Stimulated activated CD8-positive, alpha-beta memory T cell treated with anti-CD3 and anti-CD28 coated beads, Interleukin-4, amount 100 ng/mL, for 1 hour (primary cell): ENCODE results near the gene MAGEA12.
"Not testable (repeated sequence)": the region's sequence is repeated elsewhere in the genome, so short reads cannot be mapped to it uniquely, and the experiment has no call there.

Experiments used
- DNase-seq, 2 donors: peaks; one replicate each; pipeline ENCODE4 v3.0.0-alpha.2; 2020; ENCODE audit warnings: low read depth in 2 of 2, low spot score in 1 of 2

Gene MAGEA12, protein sequence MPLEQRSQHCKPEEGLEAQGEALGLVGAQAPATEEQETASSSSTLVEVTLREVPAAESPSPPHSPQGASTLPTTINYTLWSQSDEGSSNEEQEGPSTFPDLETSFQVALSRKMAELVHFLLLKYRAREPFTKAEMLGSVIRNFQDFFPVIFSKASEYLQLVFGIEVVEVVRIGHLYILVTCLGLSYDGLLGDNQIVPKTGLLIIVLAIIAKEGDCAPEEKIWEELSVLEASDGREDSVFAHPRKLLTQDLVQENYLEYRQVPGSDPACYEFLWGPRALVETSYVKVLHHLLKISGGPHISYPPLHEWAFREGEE

DNA sequence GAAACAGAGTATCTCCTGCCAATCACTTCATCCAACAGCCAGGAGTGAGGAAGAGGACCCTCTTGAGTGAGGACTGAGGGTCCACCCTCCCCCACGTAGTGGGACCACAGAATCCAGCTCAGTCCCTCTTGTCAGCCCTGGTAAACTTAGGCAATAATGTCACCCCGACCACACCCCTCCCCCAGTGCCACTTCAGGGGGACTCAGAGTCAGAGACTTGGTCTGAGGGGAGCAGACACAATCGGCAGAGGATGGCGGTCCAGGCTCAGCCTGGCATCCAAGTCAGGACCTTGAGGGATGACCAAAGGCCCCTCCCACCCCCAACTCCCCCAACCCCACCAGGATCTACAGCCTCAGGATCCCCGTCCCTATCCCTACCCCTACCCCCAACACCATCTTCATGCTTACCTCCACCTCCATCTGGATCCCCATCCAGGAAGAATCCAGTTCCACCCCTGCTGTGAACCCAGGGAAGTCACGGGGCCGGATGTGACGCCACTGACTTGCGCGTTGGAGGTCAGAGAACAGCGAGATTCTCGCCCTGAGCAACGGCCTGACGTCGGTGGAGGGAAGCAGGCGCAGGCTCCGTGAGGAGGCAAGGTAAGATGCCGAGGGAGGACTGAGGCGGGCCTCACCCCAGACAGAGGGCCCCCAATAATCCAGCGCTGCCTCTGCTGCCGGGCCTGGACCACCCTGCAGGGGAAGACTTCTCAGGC is at the start of gene MAGEA12, which contains the start of gene CSAG1:
MAGEA12 (plus strand) TSS at position 497 of the 715 bp plus-strand sequence. CDS start 2,405 bp downstream, outside the sequence.
CSAG1 (minus strand) TSS at position 461 of the 715 bp plus-strand sequence. CDS start 1,261 bp downstream, outside the sequence.
- DNase-seq = no peak

DNA sequence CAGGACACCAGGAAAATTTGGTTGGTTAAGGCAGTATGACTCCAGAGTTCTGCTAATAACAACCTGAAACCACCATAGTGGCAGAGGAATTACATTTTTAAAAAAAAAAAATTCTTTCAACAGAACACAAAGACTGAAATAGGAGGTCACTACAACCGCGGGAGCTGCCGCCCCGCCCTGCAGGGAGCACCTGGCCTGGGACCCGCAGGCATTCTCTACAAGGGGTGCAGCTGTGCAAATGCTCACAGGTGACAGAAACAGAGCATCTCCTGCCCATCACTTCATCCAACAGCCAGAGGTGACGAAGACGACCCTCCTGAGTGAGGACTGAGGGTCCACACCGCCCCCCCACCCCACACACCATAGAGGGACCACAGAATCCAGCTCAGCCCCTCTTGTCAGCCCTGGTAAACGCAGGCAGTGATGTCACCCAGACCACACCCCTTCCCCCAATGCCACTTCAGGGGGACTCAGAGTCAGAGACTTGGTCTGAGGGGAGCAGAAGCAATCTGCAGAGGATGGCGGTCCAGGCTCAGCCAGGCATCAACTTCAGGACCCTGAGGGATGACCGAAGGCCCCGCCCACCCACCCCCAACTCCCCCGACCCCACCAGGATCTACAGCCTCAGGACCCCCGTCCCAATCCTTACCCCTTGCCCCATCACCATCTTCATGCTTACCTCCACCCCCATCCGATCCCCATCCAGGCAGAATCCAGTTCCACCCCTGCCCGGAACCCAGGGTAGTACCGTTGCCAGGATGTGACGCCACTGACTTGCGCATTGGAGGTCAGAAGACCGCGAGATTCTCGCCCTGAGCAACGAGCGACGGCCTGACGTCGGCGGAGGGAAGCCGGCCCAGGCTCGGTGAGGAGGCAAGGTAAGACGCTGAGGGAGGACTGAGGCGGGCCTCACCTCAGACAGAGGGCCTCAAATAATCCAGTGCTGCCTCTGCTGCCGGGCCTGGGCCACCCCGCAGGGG is 35.3 kb upstream of the MAGEA12 start, which contains the start of gene MAGEA3:
MAGEA3 (plus strand) TSS at position 843 of the 980 bp plus-strand sequence. CDS start 2,039 bp downstream, outside the sequence.
- DNase-seq = not testable (repeated sequence)

DNA sequence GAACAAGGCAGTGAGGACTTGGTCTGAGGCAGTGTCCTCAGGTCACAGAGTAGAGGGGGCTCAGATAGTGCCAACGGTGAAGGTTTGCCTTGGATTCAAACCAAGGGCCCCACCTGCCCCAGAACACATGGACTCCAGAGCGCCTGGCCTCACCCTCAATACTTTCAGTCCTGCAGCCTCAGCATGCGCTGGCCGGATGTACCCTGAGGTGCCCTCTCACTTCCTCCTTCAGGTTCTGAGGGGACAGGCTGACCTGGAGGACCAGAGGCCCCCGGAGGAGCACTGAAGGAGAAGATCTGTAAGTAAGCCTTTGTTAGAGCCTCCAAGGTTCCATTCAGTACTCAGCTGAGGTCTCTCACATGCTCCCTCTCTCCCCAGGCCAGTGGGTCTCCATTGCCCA is 33.2 kb upstream of the MAGEA12 start:
- not testable (repeated sequence) for DNase-seq

DNA sequence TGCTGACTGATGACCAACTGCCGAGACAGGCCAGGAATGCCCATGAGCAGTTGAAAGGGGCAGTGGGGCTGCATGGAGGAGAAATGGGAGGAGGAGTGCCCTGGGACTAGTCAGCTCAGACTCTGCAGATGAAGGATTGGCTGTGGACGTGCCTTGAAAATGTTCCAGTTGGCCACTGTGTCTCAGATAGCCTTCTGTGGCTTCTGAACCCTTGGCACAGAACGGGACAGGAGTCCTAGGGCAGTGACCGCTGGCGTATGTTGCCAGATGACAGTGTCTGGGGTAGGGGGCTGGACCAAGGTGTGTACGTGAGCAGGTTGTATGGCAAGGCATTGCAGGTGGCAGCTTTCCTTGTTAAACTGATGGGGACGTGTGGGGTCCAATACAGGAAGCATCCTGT is 27.1 kb upstream of the MAGEA12 start:
- DNase-seq = not testable (repeated sequence)

DNA sequence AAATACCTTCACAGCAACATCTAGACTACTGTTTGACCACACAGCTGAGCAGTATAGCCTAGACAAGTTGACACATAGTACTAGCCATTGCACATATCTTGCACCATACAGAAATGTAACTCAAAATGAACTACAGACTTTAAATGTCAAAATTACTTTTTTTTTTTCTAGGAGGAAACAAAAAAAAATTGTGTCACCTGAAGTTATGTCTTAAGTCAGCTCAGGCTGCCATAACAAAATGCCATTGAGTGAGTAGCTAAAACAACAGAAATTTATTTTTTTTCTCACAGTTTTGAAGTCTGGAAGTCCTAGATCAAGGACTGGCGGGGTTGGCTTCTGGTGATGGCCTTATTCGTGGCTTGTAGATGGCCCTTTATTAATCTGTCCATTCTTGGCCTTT is 24.4 kb upstream of the MAGEA12 start, which contains the start of gene CSAG2:
CSAG2 (minus strand) TSS at position 101 of the 400 bp plus-strand sequence. CDS start 161 bp downstream, outside the sequence.
- DNase-seq = not testable (repeated sequence)

DNA sequence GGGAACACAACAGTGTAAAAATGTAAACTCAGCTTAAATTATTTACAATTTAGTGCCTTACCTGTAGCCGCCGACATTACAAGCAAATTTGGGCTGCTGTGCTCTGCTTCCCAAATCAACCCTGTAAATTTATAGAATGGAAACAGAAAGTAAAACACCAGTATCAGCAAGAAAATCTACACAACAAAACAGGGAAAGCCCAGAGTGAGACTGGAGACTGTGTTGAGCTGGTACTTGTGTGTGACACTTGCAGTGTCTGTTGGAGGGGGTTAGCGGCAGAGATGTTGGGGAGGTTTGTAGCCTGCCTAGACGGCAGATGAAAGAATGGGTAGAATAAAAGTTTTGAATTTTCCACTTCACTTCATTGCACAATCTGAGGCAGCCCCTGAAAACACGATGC is 20.4 kb upstream of the MAGEA12 start:
- not testable (repeated sequence) for DNase-seq

DNA sequence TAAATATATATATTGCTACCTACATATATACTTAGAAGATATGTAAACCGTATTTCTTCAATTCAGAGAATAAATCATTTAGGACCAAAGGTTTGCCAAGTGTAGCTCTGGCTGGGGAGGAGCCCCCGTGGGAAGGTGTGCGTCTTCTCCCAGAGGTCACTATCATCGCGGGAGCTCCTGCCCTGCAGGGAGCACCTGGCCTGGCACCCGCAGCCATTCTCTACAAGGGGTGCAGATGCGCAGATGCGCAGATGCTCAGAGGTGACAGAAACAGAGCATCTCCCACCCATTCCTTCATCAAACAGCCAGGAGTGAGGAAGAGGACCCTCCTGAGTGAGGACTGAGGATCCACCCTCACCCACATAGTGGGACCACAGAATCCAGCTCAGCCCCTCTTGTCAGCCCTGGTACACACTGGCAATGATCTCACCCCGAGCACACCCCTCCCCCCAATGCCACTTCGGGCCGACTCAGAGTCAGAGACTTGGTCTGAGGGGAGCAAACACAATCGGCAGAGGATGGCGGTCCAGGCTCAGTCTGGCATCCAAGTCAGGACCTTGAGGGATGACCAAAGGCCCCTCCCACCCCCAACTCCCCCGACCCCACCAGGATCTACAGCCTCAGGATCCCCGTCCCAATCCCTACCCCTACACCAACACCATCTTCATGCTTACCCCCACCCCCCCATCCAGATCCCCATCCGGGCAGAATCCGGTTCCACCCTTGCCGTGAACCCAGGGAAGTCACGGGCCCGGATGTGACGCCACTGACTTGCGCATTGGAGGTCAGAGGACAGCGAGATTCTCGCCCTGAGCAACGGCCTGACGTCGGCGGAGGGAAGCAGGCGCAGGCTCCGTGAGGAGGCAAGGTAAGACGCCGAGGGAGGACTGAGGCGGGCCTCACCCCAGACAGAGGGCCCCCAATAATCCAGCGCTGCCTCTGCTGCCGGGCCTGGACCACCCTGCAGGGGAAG is 19.5 kb upstream of the MAGEA12 start, which contains the start of gene MAGEA2B:
MAGEA2B (plus strand) TSS at position 814 of the 973 bp plus-strand sequence. CDS start 2,479 bp downstream, outside the sequence.
- not testable (repeated sequence) for DNase-seq

DNA sequence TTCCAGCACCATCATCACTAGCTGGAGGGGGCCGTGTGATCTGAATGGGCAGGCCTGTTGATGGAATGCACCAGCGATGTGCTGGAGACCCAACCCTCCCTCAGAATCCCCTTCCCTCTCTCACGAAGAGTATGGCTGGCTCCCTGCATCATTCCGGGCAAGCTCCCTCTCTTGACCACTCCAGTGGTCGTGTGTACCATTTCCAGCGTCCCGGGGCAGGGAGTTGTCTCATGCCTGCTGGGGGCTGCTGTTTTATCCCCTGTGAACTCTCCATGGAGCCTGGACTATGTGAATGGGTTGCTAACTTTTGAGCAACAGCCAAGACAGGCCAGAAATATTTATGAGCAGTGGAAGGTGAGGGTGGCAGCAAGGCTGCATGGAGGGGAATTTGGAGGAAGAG is 8.1 kb upstream of the MAGEA12 start:
- no peak for DNase-seq

DNA sequence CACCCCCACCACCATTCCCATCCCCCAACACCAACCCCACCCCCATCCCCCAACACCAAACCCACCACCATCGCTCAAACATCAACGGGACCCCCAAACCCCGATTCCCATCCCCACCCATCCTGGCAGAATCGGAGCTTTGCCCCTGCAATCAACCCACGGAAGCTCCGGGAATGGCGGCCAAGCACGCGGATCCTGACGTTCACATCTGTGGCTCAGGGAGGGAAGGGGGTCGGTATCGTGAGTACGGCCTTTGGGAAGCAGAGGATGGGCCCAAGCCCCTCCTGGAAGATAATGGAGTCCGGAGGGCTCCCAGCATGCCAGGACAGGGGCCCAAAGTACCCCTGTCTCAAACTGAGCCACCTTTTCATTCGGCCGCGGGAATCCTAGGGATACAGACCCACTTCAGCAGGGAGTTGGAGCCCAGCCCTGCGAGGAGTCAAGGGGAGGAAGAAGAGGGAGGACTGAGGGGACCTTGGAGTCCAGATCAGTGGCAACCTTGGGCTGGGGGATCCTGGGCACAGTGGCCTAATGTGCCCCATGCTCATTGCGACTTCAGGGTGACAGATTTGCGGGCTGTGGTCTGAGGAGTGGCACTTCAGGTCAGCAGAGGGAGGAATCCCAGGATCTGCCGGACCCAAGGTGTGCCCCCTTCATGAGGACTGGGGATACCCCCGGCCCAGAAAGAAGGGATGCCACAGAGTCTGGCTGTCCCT is 744 bp downstream of the MAGEA12 start:
- DNase-seq = not testable (repeated sequence)

DNA sequence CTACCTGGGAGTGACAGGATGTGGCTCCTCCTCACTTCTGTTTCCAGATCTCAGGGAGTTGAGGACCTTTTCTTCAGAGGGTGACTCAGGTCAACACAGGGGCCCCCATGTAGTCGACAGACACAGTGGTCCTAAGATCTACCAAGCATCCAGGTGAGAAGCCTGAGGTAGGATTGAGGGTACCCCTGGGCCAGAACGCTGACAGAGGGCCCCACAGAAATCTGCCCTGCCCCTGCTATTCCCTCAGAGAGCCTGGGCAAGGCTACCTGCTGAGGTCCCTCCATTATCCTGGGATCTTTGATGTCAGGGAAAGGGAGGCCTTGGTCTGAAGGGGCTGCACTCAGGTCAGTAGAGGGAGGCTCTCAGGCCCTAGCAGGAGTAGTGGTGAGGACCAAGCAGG is 1.5 kb downstream of the MAGEA12 start:
- DNase-seq = no peak

DNA sequence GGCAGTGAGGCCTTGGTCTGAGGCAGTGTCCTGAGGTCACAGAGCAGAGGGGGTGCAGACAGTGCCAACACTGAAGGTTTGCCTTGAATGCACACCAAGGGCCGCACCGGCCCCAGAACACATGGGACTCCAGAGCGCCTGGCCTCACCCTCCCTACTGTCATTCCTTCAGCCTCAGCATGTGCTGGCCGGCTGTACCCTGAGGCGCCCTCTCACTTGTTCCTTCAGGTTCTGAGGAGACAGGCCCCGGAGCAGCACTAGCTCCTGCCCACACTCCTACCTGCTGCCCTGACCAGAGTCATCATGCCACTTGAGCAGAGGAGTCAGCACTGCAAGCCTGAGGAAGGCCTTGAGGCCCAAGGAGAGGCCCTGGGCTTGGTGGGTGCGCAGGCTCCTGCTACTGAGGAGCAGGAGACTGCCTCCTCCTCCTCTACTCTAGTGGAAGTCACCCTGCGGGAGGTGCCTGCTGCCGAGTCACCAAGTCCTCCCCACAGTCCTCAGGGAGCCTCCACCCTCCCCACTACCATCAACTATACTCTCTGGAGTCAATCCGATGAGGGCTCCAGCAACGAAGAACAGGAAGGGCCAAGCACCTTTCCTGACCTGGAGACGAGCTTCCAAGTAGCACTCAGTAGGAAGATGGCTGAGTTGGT is 2.4 kb downstream of the MAGEA12 start:
- DNase-seq = no peak

DNA sequence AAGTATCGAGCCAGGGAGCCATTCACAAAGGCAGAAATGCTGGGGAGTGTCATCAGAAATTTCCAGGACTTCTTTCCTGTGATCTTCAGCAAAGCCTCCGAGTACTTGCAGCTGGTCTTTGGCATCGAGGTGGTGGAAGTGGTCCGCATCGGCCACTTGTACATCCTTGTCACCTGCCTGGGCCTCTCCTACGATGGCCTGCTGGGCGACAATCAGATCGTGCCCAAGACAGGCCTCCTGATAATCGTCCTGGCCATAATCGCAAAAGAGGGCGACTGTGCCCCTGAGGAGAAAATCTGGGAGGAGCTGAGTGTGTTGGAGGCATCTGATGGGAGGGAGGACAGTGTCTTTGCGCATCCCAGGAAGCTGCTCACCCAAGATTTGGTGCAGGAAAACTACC is 3.0 kb downstream of the MAGEA12 start:
- not testable (repeated sequence) for DNase-seq

DNA sequence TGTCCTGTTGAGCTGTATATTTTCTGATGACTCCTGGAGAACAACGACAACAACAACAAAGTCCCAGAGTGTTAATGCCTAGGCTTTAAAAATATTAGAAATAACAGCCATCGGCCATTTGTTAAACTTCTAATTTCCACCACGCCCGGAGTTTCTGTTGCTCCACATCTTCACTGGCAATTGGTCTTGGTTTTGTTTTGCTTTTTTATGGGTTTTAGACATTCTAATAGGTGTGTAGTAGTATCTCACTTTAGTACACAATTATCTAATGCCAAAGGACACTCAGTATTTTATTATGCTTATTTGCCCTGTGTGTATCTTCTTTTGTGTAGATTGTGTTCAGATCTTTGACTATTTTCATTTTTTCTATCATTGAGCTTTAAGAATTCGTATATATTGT is 5.0 kb downstream of the MAGEA12 start:
- DNase-seq = no peak

DNA sequence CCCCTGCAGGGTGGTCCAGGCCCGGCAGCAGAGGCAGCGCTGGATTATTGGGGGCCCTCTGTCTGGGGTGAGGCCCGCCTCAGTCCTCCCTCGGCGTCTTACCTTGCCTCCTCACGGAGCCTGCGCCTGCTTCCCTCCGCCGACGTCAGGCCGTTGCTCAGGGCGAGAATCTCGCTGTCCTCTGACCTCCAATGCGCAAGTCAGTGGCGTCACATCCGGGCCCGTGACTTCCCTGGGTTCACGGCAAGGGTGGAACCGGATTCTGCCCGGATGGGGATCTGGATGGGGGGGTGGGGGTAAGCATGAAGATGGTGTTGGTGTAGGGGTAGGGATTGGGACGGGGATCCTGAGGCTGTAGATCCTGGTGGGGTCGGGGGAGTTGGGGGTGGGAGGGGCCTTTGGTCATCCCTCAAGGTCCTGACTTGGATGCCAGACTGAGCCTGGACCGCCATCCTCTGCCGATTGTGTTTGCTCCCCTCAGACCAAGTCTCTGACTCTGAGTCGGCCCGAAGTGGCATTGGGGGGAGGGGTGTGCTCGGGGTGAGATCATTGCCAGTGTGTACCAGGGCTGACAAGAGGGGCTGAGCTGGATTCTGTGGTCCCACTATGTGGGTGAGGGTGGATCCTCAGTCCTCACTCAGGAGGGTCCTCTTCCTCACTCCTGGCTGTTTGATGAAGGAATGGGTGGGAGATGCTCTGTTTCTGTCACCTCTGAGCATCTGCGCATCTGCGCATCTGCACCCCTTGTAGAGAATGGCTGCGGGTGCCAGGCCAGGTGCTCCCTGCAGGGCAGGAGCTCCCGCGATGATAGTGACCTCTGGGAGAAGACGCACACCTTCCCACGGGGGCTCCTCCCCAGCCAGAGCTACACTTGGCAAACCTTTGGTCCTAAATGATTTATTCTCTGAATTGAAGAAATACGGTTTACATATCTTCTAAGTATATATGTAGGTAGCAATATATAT is 20.4 kb downstream of the MAGEA12 start, which contains the start of gene MAGEA2:
MAGEA2 (minus strand) TSS at position 157 of the 965 bp plus-strand sequence. CDS start 2,479 bp downstream, outside the sequence.
- not testable (repeated sequence) for DNase-seq

DNA sequence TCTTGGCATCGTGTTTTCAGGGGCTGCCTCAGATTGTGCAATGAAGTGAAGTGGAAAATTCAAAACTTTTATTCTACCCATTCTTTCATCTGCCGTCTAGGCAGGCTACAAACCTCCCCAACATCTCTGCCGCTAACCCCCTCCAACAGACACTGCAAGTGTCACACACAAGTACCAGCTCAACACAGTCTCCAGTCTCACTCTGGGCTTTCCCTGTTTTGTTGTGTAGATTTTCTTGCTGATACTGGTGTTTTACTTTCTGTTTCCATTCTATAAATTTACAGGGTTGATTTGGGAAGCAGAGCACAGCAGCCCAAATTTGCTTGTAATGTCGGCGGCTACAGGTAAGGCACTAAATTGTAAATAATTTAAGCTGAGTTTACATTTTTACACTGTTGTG is 21.3 kb downstream of the MAGEA12 start:
- DNase-seq = not testable (repeated sequence)

DNA sequence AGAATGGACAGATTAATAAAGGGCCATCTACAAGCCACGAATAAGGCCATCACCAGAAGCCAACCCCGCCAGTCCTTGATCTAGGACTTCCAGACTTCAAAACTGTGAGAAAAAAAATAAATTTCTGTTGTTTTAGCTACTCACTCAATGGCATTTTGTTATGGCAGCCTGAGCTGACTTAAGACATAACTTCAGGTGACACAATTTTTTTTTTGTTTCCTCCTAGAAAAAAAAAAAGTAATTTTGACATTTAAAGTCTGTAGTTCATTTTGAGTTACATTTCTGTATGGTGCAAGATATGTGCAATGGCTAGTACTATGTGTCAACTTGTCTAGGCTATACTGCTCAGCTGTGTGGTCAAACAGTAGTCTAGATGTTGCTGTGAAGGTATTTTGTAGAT is 25.4 kb downstream of the MAGEA12 start, which contains the start of gene CSAG3:
CSAG3 (plus strand) TSS at position 301 of the 400 bp plus-strand sequence.
- DNase-seq = not testable (repeated sequence)

DNA sequence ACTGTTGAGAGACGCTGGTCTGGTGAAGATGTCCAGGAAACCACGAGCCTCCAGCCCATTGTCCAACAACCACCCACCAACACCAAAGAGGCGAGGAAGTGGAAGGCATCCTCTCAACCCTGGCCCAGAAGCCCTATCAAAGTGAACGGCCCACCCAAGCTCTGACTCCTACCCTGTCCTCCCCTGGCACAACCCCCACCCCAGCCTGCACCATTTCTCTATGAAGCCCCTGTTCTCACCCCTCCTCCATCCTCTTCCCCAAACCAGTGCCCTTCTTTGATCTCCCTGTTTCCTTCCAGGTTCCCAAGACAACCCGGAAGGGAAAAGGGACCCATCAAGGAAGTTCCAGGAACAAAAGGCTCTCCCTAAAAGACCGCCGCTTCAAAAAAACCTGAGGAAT is 26.0 kb downstream of the MAGEA12 start:
- DNase-seq = not testable (repeated sequence)
